ENCODE measurements around the gene MRPL46. TPM values are rescaled to one million over a fixed set of nuclear protein-coding genes. Genes with fewer than 3 reads are reported as not detected.
"Not testable (repeated sequence)": the region's sequence is repeated elsewhere in the genome, so short reads cannot be mapped to it uniquely, and the experiment has no call there.

MRPL46 gene
- total RNA-seq, 1 experiment from 2014 or later: 44.2 TPM

GRCh38 chr15:88476635-88477060, 9.5 kb upstream of the MRPL46 start:
- no peaks in the 10 kb centered on the region for H3K27me3 ChIP-seq (replicated peaks; ENCODE audit: insufficient read depth, low read depth, low read length, poor library complexity)
- H3K27ac ChIP-seq (ENCODE audit: low read depth, low read length, poor library complexity, severe bottlenecking): no peak overlapping the region
- peak; percentile 49 for DNase-seq (ENCODE audit: low spot score)
- peaks cover 19% of the 10 kb centered on the region for H3K36me3 ChIP-seq (ENCODE audit: insufficient read depth, low read length, poor library complexity, severe bottlenecking)
- H3K9me3 ChIP-seq (ENCODE audit: low read depth, low read length, poor library complexity, severe bottlenecking): no peaks in the 10 kb centered on the region
- POLR2A ChIA-PET (ENCODE audit: low non-redundant PET): no interaction called here
- TF ChIP-seq EZH2 (IDR thresholded peaks at IDR 0.05; ENCODE audit: borderline replicate concordance, low read depth, low read length, poor library complexity, severe bottlenecking) (no peak), CTCF (conservative IDR thresholded peaks at IDR 0.05; ENCODE audit: low read depth, low read length) (peak; percentile 60)
- H3K4me1 ChIP-seq (ENCODE audit: insufficient read depth, low read length, poor library complexity, severe bottlenecking): no peaks in the 10 kb centered on the region
- intact Hi-C loops (cut with micrococcal nuclease; ENCODE audit: unreplicated experiment): loop anchor here (1.0 to 2.0 kb wide), 2 partner anchors 140 to 356 kb away; no protein-coding TSS in a partner anchor
- no peak overlapping the region for H3K4me3 ChIP-seq (ENCODE audit: low read depth, low read length, poor library complexity, severe bottlenecking)
- CTCF ChIA-PET: no interaction called here
- no TSS peak for BruUV-seq (replicated peaks)

GRCh38 chr15:88473661-88474293, 6.6 kb upstream of the MRPL46 start:
- POLR2A ChIA-PET (ENCODE audit: low non-redundant PET); CTCF ChIA-PET; intact Hi-C loops (cut with micrococcal nuclease; ENCODE audit: unreplicated experiment); H3K27me3 ChIP-seq (replicated peaks; ENCODE audit: insufficient read depth, low read depth, low read length, poor library complexity); BruUV-seq (replicated peaks); H3K27ac ChIP-seq (ENCODE audit: low read depth, low read length, poor library complexity, severe bottlenecking); DNase-seq (ENCODE audit: low spot score); H3K4me1 ChIP-seq (ENCODE audit: insufficient read depth, low read length, poor library complexity, severe bottlenecking); H3K4me3 ChIP-seq (ENCODE audit: low read depth, low read length, poor library complexity, severe bottlenecking); H3K9me3 ChIP-seq (ENCODE audit: low read depth, low read length, poor library complexity, severe bottlenecking): not testable (repeated sequence)
- peaks cover 26% of the 10 kb centered on the region for H3K36me3 ChIP-seq (ENCODE audit: insufficient read depth, low read length, poor library complexity, severe bottlenecking)

DNA sequence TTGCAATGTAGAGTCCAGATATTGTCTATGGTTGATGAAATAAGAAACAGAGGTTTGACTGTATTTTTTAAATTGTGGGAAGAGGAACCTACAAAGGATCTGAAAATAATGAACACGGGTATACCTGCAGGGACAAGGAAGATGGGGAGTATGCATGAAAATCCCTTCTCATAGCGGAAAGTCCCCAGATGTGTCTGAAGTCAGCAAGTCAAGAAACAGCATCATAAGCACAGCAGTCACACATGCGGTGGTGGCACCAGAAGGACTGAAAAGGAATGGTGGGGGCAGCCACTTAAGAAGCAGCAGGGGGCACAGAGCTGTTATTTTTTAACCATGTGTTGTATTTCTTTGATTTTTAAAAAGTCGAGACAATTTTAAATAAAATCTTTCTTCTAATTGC, 5.0 kb upstream of the MRPL46 start:
- H3K27me3 ChIP-seq (replicated peaks; ENCODE audit: insufficient read depth, low read depth, low read length, poor library complexity): no peaks in the 10 kb centered on the region
- ChIA-PET POLR2A (ENCODE audit: low non-redundant PET) (no interaction called here), CTCF (no interaction called here)
- no peak overlapping the region for H3K27ac ChIP-seq (ENCODE audit: low read depth, low read length, poor library complexity, severe bottlenecking)
- BruUV-seq (replicated peaks): no TSS peak
- H3K4me3 ChIP-seq (ENCODE audit: low read depth, low read length, poor library complexity, severe bottlenecking): no peak overlapping the region
- intact Hi-C loops (cut with micrococcal nuclease; ENCODE audit: unreplicated experiment): no loop called here
- no peak for TF ChIP-seq EZH2 (IDR thresholded peaks at IDR 0.05; ENCODE audit: borderline replicate concordance, low read depth, low read length, poor library complexity, severe bottlenecking)
- TF ChIP-seq CTCF (conservative IDR thresholded peaks at IDR 0.05; ENCODE audit: low read depth, low read length): no peak
- no peak for DNase-seq (ENCODE audit: low spot score)
- peaks cover 20% of the 10 kb centered on the region for H3K36me3 ChIP-seq (ENCODE audit: insufficient read depth, low read length, poor library complexity, severe bottlenecking)
- no peaks in the 10 kb centered on the region for H3K9me3 ChIP-seq (ENCODE audit: low read depth, low read length, poor library complexity, severe bottlenecking)
- no peaks in the 10 kb centered on the region for H3K4me1 ChIP-seq (ENCODE audit: insufficient read depth, low read length, poor library complexity, severe bottlenecking)
